ENCODE measurements around the gene PAMR1. TPM values are rescaled to one million over a fixed set of nuclear protein-coding genes. Genes with fewer than 3 reads are reported as not detected.
"Not testable (repeated sequence)": the region's sequence is repeated elsewhere in the genome, so short reads cannot be mapped to it uniquely, and the experiment has no call there.

PAMR1 gene, protein sequence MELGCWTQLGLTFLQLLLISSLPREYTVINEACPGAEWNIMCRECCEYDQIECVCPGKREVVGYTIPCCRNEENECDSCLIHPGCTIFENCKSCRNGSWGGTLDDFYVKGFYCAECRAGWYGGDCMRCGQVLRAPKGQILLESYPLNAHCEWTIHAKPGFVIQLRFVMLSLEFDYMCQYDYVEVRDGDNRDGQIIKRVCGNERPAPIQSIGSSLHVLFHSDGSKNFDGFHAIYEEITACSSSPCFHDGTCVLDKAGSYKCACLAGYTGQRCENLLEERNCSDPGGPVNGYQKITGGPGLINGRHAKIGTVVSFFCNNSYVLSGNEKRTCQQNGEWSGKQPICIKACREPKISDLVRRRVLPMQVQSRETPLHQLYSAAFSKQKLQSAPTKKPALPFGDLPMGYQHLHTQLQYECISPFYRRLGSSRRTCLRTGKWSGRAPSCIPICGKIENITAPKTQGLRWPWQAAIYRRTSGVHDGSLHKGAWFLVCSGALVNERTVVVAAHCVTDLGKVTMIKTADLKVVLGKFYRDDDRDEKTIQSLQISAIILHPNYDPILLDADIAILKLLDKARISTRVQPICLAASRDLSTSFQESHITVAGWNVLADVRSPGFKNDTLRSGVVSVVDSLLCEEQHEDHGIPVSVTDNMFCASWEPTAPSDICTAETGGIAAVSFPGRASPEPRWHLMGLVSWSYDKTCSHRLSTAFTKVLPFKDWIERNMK
- polyA plus RNA-seq (ENCODE audit: insufficient read length in 4 of 4) = 10 to 100 TPM in 3 of 4 donors, 1 to 10 TPM in 1; 5.0 to 74.7 (median 15.9) TPM

DNA sequence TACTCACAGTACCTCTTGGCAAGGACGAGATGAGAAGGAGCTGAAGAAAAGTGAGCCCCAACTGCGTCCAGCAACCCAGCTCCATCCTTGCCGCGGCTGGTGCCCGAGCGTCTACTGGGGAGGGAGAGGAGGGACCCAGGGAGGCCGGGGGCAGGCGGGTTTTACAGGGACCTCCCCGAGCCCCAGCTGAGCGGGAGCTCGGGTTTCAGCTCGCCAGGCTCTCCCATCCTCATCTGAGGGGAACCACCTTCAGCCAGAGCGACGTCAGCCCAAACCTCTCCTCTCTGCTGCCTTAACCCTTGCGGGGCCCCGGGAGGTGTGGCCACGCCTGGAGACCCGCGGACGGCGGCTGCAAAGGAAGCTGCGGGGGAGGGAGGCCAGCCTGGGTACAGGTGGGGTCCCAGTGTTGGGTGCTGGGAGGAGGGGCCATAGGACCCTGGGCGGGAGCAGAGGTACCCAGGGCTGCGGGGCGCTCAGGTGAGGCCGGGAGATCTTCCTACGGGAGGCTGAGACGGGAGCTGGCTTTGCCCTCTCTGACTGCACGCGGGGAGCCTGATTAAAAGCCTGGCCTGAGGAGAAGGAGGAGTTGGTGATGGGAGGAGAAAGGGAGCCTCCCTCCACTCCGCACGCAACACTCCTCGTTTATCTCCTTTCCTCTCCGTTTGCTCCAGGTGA is at the start of gene PAMR1:
Gene PAMR1, minus strand, starts transcription at position 116 of the 675 bp plus-strand sequence. Its CDS starts 31 bp downstream, at position 85.
- DNase-seq (ENCODE audit: low read depth in 4 of 4, low spot score in 3 of 4) = peak in 1 of 4 donors; percentile 69

- DNase-seq (ENCODE audit: low read depth in 4 of 4, low spot score in 3 of 4) = no peak
These were observed 46.3 kb upstream of the PAMR1 start for GRCh38 chr11:35571696-35572095.

DNA sequence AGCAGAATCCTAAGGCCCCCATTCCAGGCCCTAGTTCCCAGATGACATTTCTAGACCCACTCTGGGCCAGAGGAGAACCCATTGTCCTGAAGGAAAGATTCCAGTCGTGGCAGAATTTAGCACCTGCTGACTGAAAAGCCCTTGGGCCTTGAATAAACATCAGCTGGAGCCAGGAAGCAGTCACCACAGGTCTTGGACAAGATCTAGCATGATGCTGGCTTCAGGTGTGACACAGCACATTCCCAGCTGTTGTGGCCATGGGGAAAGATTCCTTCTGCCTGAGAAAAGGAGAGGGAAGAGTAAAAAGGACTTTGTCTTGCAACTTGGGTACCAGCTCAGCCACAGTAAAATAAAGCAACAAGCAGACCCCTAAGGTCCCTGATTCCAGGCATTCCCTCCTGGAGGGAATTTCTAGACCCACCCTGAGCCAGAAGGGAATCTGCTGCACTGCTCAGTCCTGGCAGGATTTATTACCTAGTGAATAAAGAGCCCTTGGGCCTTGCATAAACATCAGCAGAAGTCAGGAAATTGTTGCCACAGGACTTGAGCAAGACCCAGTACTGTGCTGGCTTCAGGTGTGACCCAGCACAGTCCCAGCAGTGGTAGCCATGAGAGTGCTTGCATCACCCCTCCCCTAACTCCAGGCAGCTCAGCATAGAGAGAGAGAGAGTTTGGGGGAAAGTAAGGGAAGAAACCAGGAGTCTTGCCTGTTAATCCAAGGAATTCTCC is 42.5 kb upstream of the PAMR1 start:
- DNase-seq (ENCODE audit: low read depth in 4 of 4, low spot score in 3 of 4) = no peak

DNA sequence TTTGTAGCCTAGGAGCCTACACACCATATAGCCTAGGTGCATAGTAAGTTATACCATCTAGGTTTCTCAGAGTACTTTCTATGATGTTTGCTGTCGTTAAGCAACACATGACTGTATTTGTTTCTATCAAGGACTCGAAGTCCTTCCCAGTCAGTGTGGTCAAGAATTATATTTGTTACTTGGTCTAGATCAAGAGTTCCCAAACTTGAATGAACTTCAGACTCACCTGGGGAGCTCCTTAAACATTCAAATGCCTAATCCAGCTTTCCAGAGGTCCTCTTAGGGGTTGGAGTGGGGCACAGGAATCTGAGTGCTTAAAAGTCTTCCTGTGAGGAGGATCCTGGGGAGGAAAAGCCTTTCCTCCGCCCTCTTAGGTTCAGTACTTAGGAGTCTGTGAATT is 41.5 kb upstream of the PAMR1 start:
- DNase-seq (ENCODE audit: low read depth in 4 of 4, low spot score in 3 of 4) = no peak

DNA sequence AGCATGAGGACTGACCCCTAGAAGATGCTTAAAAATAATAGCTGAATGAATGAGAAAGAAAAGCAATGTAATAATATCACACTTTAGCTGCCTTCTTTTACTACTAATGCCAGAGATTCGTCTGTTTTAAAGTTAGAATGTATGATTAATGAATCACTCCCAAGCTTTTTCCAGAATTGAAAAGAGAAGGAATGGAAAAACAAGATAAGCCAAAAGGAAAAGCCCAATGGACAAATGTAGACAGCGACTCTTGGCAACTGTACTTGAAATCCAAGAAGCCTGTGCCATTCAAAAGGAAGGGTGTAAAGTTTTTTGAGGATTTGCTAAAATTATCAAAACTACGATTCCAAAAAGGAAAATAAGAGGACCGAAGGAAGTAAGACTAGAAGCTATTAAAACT is 40.8 kb upstream of the PAMR1 start:
- no peak for DNase-seq (ENCODE audit: low read depth in 4 of 4, low spot score in 3 of 4)

GRCh38 chr11:35564245-35564595 is 38.8 kb upstream of the PAMR1 start:
- DNase-seq (ENCODE audit: low read depth in 4 of 4, low spot score in 3 of 4) = no peak

DNA sequence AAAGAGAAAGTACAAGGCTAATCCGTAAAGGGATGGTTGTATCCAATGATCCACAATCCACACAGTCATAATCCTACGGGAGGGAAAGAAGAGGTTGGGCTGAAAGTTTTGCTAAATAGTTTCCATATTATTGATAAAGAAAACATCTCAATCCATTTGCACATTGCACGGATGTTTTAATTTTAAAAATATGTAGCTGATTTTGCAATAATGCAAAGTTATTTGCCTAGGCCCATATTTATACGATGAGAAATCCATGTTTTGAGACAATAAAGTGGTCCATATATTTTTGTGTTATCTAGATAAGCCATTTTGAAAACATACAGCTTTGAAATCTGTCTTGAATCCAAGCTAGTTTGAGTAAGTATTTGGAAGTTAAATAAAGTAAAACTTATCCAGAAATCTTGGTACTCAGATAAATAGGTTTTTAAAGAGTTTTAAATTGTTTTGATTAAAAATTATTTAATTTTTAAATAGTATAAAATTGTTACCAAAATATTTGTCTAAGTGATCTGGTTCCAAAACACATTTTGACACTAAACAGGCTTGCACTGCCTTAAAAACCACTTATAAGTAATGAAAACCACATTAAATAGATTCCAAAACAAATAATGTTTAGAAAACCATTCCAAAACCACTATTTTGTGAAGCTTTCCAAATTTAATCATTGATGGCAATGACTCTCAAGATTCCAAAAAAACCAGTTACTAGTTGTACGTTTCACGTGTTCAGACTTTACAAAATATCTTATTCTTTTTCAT is 38.2 kb upstream of the PAMR1 start:
- DNase-seq (ENCODE audit: low read depth in 4 of 4, low spot score in 3 of 4) = no peak

DNA sequence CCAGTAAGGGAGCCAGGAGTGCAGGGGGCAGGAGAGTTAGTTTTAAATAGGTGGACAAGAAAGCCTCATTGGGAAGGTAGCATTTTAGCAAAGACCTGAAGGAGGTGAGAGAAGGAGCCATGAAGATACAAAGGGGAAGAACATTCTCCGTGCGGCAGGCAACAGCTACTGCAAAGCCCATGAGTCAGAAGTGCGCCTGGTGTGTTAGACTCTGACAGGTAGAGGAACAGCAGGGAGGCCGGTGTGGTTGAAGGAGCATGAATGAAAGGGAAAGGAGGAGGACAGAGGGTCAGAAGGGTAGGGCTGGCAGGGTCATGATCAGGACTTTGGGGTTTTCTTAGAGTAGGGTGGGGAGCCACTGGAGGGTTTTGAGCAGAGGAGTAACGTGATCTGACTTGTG is 34.5 kb upstream of the PAMR1 start:
- DNase-seq (ENCODE audit: low read depth in 4 of 4, low spot score in 3 of 4) = no peak

DNA sequence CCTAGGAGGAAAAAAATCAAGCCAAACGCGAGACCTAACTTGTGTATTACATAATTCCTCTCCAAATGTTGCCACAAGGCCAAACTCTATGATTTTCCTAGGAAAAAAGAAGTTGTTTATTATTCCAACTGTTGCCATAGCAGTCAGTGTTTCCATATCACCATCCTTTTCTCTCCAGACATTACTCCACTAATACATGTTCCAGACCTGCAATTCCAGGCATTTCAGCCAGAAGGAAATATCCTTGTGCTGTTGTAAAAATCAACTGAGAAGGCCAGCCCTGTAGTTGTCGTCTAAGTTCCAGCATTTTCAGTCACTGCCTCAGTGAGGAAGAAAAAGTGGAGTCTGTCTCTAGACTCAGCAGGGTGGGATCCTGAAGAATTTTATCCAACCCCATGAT is 33.1 kb upstream of the PAMR1 start:
- DNase-seq (ENCODE audit: low read depth in 4 of 4, low spot score in 3 of 4) = no peak

DNA sequence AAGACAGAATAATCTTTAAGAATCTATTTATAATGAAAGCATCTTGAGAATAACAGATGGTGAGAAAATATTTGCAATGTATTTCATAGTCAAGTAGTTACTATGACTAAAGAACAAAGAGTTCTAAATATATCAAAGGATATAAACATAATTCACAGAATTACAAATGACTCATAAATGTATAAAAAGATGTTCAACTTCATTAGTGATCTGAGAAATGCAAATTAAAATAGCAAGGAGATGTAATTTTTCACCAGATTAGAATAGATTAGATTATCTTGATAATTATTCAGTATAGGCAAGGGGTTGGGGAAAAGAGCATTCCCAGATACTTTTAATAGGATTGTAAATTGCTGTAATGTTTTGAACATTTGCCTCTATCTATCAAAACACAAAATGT is 30.1 kb upstream of the PAMR1 start:
- no peak for DNase-seq (ENCODE audit: low read depth in 4 of 4, low spot score in 3 of 4)

GRCh38 chr11:35554491-35555437 is 29.3 kb upstream of the PAMR1 start:
- DNase-seq (ENCODE audit: low read depth in 4 of 4, low spot score in 3 of 4) = no peak

GRCh38 chr11:35553831-35554230 is 28.4 kb upstream of the PAMR1 start:
- DNase-seq (ENCODE audit: low read depth in 4 of 4, low spot score in 3 of 4) = no peak

GRCh38 chr11:35553021-35553420 is 27.6 kb upstream of the PAMR1 start:
- DNase-seq (ENCODE audit: low read depth in 4 of 4, low spot score in 3 of 4) = no peak

GRCh38 chr11:35552616-35553015 is 27.2 kb upstream of the PAMR1 start:
- no peak for DNase-seq (ENCODE audit: low read depth in 4 of 4, low spot score in 3 of 4)

GRCh38 chr11:35550374-35551036 is 25.1 kb upstream of the PAMR1 start:
- no peak for DNase-seq (ENCODE audit: low read depth in 4 of 4, low spot score in 3 of 4)

DNA sequence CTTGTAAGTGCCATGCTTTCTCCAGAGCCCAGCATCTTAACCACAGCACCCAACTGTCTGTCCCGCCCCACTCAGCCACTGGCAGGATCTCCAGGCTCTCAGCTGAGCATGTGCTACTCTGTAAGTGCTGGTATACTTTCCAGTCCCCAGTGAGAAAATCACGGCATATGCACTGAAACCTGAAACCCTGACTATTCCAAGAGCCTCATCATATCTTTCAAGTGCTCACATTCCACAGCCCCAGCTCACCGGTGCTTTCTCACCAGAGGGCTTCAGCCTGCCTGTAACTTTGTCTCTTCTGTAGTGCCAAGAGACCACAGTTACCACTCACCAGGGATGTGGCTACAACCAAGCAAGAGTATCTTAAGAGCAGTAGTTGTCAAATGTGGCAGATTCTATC is 24.4 kb upstream of the PAMR1 start:
- no peak for DNase-seq (ENCODE audit: low read depth in 4 of 4, low spot score in 3 of 4)

DNA sequence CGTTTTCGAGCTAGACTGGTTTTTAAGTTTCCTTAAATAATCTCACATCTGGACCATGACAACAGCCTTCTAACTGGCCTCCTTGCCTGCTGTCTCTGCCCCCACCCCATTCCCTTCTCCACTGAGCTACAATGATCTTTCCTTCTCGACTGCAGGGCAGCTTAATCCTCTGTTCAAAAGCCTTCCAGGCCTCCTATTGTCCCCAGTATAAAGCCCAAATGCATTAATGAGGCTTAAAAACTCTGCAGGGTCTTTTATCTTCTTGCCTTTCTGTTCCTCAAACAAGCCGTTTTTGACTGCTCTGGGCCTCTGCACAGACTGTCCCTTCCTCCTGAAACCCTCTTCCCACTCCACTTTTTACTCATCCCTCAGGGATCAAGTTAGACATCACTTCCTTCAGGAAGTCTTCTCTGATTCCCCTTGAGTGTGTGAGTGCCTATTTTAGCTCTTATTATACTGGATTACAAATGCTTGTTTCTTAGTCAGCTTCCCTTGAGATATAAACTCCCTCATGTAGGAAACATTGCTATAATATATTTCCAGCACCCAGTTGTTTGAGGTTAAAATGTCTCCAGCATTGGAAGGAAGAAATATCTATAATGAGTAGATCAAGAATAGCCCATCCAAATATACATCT is 23.6 kb upstream of the PAMR1 start:
- DNase-seq (ENCODE audit: low read depth in 4 of 4, low spot score in 3 of 4) = no peak

- not testable (repeated sequence) for DNase-seq (ENCODE audit: low read depth in 4 of 4, low spot score in 3 of 4)
These were observed 22.6 kb upstream of the PAMR1 start for GRCh38 chr11:35547995-35548394.
